ENCODE data around the gene CARTPT. TPM values are rescaled to one million over a fixed set of nuclear protein-coding genes. Genes with fewer than 3 reads are reported as not detected.

CARTPT gene
- not detected in 2 replicates for total RNA-seq

DNA sequence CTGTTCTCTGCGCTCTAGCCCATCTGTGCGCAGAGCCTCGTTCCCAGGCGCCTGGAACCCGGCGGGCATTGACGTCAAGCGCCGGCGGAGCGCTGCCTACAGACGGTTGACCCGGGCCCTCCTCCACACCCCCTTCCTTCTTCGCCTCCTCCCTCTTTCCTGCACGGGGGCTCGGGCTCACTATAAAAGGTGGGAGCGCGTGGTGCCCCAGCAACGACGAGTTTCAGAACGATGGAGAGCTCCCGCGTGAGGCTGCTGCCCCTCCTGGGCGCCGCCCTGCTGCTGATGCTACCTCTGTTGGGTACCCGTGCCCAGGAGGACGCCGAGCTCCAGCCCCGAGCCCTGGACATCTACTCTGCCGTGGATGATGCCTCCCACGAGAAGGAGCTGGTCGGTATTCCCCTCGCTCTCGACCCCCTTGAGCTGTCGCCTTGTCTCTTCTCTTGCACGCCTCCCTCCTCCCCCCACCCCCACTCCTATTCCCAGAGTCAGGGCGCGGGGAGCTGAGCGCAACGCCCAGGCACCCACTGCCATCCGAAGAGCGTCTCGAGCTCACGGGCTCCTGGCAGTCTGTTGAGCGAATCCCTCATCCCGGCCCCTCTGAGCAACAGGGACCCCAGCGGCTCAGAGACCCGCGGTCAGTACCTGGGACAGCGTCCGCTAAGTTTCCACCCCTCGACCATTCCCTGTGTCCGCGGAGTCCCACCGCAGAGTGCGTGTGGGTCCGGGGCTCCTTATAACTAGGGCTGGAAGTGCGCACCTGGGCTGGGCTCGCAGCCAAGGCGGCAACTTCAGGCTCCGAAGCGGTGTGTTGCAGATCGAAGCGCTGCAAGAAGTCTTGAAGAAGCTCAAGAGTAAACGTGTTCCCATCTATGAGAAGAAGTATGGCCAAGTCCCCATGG is at the start of gene CARTPT:
Gene CARTPT (plus strand): TSS at position 213 of the 902 bp plus-strand sequence. CDS start 19 bp downstream, at position 232.

Other genes starting within 250 kb of the CARTPT start
- 10.4 and 15.1 TPM in 2 replicates for gene MCCC2, start 131.9 kb upstream of the CARTPT start, total RNA-seq